ENCODE data around the gene FDXR. TPM values are rescaled to one million over a fixed set of nuclear protein-coding genes. Genes with fewer than 3 reads are reported as not detected.

FDXR gene
- polyA plus RNA-seq, 2 of the 4 experiments (the other 2 are of a cell fraction): 32.5 to 43.3 TPM

- no peak for ATAC-seq
- CTCF ChIA-PET: interaction anchor here (0.7 to 14.6 kb wide), 9 partner anchors 12 to 45 kb away, joined by 3 to 131 read pairs (median 11); partner anchors contain the start of gene NAT9
Observed at GRCh38 chr17:74819801-74820436, 52.9 kb downstream of the FDXR start.

GRCh38 chr17:74818291-74818938 is 54.4 kb downstream of the FDXR start:
- no peak overlapping the region for H3K27ac ChIP-seq
- H3K4me2 ChIP-seq: no peak overlapping the region
- CTCF ChIA-PET: interaction anchor here (0.6 to 14.6 kb wide), 8 partner anchors 9 to 142 kb away, joined by 3 to 131 read pairs (median 4); no protein-coding TSS in a partner anchor
- DNase-seq (ENCODE audit: low read depth in 1 of 2, low spot score in 1 of 2): no peak
- no peak for ATAC-seq
- no peak for FAIRE-seq
- no peaks in the 10 kb centered on the region for H3K4me1 ChIP-seq
- H3K4me3 ChIP-seq: no peak overlapping the region
- no peaks in the 10 kb centered on the region for H3K9me3 ChIP-seq
- no peak for TF ChIP-seq MYC (IDR thresholded peaks at IDR 0.05; ENCODE audit: borderline replicate concordance, low read length)
- no peak for TF ChIP-seq HES2 (IDR thresholded peaks at IDR 0.05)
- no peak for TF ChIP-seq CHD4 (IDR thresholded peaks at IDR 0.05; ENCODE audit: borderline replicate concordance)
- TF ChIP-seq NR3C1 (IDR thresholded peaks at IDR 0.05): no peak
- no peak for TF ChIP-seq CBX2 (IDR thresholded peaks at IDR 0.05; ENCODE audit: borderline replicate concordance, low read depth)
- no peak for TF ChIP-seq ATOH8 (CRISPR knock-in tag; IDR thresholded peaks at IDR 0.05; ENCODE audit: low read depth)
- TF ChIP-seq HEYL (CRISPR knock-in tag; IDR thresholded peaks at IDR 0.05): no peak
- no peak for TF ChIP-seq SMC3 (IDR thresholded peaks at IDR 0.05)
- no peak for TF ChIP-seq ESRRA (IDR thresholded peaks at IDR 0.05; ENCODE audit: borderline replicate concordance, low read length)
- TF ChIP-seq CEBPB (IDR thresholded peaks at IDR 0.05): no peak
- TF ChIP-seq PHF8 (IDR thresholded peaks at IDR 0.05; ENCODE audit: borderline replicate concordance, low read depth): no peak
- no peak for TF ChIP-seq MAZ (IDR thresholded peaks at IDR 0.05; ENCODE audit: borderline replicate concordance, low read depth, low read length)
- no peak for TF ChIP-seq EP300 (IDR thresholded peaks at IDR 0.05)
- POLR2A ChIA-PET: no interaction called here
- WGBS (ENCODE audit: missing lambda C conversion rate): 89% methylated on average over 16 of the region's 16 CpGs

More at GRCh38 chr17:74819801-74820436, 52.9 kb downstream of the FDXR start:
- 87% methylated on average over 16 of the region's 16 CpGs for WGBS (ENCODE audit: missing lambda C conversion rate)
- POLR2A ChIA-PET: no interaction called here
- Histone ChIP-seq H3K27ac (no peak overlapping the region), H3K4me2 (no peak overlapping the region), H3K4me1 (no peaks in the 10 kb centered on the region), H3K4me3 (no peak overlapping the region), H3K9me3 (no peaks in the 10 kb centered on the region)
- FAIRE-seq: no peak
- TF ChIP-seq BCL3 (IDR thresholded peaks at IDR 0.05) (no peak), CBX8 (IDR thresholded peaks at IDR 0.05) (no peak), ZFP36 (IDR thresholded peaks at IDR 0.05; ENCODE audit: borderline replicate concordance, partially characterized antibody) (no peak), POLR2A (IDR thresholded peaks at IDR 0.05; ENCODE audit: low read length) (no peak), MAX (IDR thresholded peaks at IDR 0.05) (no peak), RFX5 (IDR thresholded peaks at IDR 0.05) (no peak), CHD2 (IDR thresholded peaks at IDR 0.05; ENCODE audit: low read length, partially characterized antibody) (no peak), ZSCAN20 (CRISPR knock-in tag; IDR thresholded peaks at IDR 0.05) (no peak), POLR2AphosphoS2 (conservative IDR thresholded peaks at IDR 0.05; ENCODE audit: low read length) (no peak), EHMT2 (IDR thresholded peaks at IDR 0.05; ENCODE audit: low read depth) (no peak), FOXS1 (CRISPR knock-in tag; IDR thresholded peaks at IDR 0.05) (no peak)
- DNase-seq (ENCODE audit: low read depth in 1 of 2, low spot score in 1 of 2): no peak
